Stimulated activated CD4-positive, alpha-beta T cell treated with anti-CD3 and anti-CD28 coated beads, TNF-alpha, amount 100 ng/mL, for 1 hour (primary cell): ENCODE data around the gene MYCBPAP.
A peak's percentile ranks its signal among the peaks of the same experiment; 100 is the strongest.
"Not testable (repeated sequence)": the region's sequence is repeated elsewhere in the genome, so short reads cannot be mapped to it uniquely, and the experiment has no call there.

ENCODE experiments used
- DNase-seq, 3 donors: peaks; one replicate each; pipeline ENCODE4 v3.0.0-alpha.2; 2020; ENCODE audit warnings: low read depth in 3 of 3, low spot score in 1 of 3

The MYCBPAP gene

DNA sequence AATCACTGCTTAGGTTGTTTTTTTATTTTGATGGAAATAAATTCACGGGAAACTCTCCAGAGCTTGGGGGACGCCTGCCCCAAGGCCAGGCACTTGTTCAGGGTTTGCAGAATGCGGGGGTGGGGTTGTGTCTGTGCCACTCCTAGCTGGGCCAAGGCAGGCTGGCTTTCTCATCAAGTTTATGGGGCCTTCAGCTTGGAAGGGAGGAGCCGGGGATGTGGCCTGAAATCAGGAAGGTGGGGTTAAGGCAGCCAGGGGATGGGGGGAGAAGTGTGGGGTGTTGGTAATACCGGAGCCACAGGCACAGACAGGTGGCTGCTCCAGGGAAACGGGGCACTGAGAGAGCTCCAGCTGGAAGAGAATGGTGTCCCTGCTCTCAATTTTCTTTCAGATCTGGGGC lies 37.8 kb upstream of the MYCBPAP start:
- DNase-seq, result no peak

DNA sequence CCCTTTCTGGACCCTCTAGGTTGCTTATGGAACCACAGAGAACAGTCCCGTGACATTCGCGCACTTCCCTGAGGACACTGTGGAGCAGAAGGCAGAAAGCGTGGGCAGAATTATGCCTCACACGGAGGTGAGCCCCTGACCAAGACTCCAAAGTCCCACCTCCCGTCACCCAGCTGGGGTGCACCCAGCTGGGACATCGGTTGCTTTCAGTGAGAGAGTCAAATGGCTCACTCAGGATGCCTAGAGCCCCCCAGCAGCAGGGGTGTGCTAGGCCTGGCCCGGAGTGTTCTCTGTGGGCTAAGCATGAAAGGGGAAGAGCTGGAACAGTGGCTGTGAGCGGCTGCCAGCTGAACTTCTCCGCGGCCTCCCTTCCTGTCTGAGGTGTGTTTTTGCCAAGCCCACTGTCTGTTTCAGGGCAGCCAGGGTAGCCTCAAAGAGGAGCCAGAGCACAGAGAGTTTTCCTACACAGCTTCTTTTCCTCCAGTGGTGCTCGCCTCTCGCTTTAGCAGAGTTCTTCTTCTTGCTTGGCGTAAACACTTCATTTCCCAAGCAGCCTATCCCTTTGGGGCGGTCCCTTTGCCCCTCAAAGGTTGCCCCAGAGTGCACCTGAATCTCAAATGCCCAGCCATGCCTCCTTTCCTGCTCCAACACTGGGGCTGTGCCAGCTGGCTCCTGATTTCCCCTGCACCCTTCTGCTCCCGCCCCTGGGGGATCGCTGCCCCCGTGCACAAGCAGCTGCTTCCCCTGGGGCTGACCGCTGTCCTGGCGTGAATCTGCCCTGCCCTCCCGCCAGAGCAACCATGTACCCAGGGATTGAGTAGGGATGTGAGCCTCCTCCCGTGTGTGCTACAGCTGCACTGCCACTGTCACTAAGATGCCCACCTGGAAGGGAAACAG lies 37.0 kb upstream of the MYCBPAP start:
- DNase-seq, result no peak

DNA sequence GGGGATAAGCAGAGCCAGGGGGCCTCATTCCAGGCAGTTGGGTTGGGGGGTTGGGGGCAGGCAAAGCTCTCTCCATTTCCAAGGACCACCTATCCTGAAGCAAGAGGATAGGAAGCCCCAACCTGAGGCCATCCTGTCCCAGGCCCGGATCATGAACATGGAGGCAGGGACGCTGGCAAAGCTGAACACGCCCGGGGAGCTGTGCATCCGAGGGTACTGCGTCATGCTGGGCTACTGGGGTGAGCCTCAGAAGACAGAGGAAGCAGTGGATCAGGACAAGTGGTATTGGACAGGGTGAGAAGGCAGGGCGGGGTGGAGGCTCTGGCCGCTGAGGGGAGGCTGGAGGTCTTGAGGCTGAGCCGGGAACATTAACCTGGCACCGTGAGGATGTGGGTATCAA lies 36.0 kb upstream of the MYCBPAP start:
- no peak for DNase-seq

DNA sequence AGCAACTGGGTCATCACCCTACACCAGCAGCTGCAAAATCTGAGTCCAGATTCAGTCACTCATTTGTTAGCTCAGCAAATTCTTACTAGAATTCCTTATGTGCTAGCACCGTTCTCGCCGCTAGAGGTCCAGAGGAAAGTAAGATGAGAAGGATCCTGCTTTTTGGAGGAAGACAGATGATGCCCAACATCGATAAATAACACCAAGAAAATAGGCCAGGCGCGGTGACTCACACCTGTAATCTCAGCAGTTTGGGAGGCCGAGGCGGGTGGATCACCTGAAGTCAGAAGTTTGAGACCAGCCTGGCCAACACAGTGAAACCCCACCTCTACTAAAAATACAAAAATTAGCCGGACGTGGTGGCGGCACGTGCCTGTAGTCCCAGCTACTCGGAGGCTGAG lies 35.5 kb upstream of the MYCBPAP start:
- not testable (repeated sequence) for DNase-seq

- no peak for DNase-seq
Measured at GRCh38 chr17:50473901-50474300, 34.3 kb upstream of the MYCBPAP start.

DNA sequence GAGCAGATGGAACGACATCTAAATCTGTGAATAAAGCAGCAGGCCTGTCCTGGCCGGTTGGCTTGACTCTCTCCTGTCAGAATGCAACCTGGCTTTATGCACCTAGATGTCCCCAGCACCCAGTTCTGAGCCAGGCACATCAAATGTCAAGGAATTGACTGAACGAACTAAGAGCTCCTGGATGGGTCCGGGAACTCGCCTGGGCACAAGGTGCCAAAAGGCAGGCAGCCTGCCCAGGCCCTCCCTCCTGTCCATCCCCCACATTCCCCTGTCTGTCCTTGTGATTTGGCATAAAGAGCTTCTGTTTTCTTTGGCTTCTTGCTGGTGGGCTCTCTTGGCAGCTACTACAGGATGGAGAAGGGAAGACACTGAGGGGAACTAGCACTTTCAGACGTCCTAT lies 33.7 kb upstream of the MYCBPAP start:
- DNase-seq, result no peak

DNA sequence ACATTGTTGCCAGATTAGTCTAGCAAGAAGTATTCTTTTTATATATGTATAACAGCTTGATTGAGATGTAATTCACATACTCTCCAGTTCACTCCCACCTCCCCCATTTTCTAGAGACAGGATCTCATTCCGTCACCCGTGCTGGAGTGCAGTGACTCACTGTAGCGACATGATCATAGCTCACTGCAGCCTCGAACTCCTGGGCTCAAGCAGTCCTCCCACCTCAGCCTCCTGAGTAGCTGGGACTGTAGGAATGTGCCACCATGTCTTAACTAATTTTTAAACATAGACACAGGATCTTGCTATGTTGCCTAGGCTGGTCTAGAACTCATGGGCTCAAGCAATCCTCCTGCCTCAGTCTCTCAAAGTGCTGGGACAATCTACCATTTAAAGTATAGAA lies 32.9 kb upstream of the MYCBPAP start:
- no peak for DNase-seq

- DNase-seq, result not testable (repeated sequence)
Measured at GRCh38 chr17:50475775-50476544, 32.3 kb upstream of the MYCBPAP start.

- no peak for DNase-seq
Measured at GRCh38 chr17:50476545-50477315, 31.5 kb upstream of the MYCBPAP start.

DNA sequence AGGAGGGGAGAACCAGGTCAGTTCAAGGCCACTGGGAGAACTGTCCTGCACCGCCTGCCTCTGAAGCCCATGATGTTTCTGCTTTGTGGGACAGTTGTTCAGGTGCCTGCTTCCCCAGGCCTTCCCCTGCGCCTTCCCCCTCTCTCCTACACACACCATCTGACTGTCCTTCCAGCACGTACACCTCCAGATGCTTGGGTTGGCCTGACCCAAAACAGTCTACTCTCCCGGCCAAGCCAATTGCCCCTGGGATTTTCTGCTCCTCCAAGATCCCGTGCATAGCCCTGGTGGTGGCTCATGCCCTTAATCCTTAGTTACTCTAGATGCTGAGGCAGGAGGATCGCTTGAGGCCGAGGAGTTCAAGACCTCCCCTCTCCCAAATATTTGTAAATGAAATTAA lies 30.3 kb upstream of the MYCBPAP start:
- no peak for DNase-seq

- peak; percentile 69 to 75 (median 71) for DNase-seq
Measured at GRCh38 chr17:50478391-50479381, 29.6 kb upstream of the MYCBPAP start, which contains the start of gene RSAD1. Gene RSAD1, plus strand, starts transcription at chr17:50478860. Its CDS starts 25 bp downstream, at chr17:50478885.

GRCh38 chr17:50479522-50480141 lies 28.6 kb upstream of the MYCBPAP start:
- peak; percentile 23 to 45 (median 32) for DNase-seq

DNA sequence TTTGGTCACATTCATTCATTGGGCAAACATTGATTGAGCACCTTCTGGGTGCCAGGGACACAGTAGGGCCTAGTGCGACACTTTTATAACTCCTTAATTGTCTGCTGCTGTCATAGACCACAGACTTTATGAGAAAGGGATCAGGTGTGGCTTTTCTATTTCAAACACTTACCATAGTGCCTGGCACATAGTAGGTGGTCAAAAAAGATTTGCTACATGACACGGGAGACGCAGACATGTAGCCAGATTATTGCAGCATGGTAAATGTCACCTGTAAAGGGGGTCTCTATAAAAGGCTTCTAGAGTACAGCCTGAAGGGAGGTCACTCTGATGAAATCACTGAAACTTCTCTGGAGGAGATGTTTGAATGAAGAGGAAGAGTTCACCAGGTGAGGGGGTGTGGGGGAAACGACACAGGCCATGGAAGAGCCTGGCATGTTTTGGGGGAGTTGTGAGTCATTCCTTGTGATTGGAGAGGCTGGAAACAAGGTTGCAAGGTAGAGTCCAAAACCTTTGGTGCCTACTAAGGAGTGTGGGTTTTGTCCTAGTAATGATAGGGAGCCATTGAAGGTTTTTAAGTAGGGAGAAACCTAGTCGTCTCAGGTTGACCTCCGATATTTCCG lies 28.0 kb upstream of the MYCBPAP start:
- DNase-seq, result no peak

DNA sequence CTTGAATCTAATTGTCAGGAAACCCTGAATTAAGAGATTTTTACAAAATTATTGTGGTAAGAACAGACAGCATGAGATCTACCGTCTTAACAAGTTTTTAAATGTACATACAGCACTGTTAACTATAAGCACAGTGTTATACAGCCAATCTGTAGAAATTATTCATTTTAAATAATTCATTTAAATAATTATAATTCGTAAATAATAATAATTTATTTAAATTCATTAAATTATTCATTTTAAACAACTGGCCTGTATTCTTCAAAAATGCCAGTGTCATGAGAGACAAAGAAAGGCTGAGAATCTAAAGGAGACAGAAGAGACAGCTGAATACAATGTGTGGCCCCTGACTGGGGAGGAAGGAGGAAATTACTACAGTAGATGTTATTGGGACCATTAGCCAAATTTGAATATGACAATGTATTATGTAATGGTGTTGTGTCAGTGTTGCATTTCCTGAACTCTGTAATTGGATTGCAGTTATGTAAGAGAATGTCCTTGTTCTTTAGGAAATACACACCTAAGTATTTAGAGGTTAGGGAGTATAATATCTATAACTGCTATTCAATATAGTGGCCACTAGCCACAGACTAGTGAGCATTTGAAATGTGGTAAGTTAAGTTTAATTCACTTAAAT lies 27.3 kb upstream of the MYCBPAP start:
- no peak for DNase-seq

DNA sequence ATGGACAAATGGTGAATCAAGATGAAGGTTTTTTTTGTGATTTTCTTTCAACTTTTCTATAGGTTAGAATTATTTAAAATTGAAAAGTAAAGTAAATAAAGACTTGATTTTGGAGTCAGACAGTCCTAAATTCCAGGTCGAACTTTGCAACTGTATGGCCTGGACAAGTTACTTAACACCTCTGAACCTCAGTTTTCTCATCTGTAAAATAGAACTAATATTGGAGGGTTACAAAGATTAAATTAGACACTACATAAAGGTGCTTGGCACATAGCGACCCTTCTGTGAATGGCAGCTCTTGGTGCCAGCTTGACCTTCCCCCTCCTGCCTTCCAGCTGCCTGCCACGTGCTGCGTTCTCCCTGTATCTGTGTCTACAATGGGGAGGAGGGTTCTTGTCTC lies 26.6 kb upstream of the MYCBPAP start:
- no peak for DNase-seq

DNA sequence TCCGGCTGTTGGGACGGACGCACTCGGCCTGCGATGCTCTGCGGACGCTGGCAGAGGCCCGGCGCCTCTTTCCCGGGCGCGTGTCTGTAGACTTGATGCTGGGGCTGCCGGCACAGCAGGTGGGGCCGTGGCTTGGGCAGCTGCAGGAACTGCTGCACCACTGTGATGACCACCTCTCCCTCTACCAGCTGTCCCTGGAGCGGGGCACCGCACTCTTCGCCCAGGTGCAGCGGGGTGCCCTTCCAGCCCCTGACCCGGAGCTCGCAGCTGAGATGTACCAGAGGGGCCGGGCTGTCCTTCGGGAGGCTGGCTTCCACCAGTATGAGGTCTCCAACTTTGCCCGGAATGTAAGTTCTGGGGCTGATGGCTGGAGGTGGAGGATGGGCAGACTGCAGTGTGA lies 26.1 kb upstream of the MYCBPAP start:
- no peak for DNase-seq

GRCh38 chr17:50482516-50482915 lies 25.7 kb upstream of the MYCBPAP start:
- peak; percentile 15 to 61 (median 26) for DNase-seq

- no peak for DNase-seq
Measured at GRCh38 chr17:50483266-50483665, 25.0 kb upstream of the MYCBPAP start.
